ENCODE measurements around the gene FBN2. TPM values are rescaled to one million over a fixed set of nuclear protein-coding genes. Genes with fewer than 3 reads are reported as not detected.
"Not testable (repeated sequence)": the region's sequence is repeated elsewhere in the genome, so short reads cannot be mapped to it uniquely, and the experiment has no call there.

FBN2 gene
- total RNA-seq, 2 donors from 2014 or later = not detected

- DNase-seq (ENCODE audit: low spot score) (no peak), ATAC-seq (no peak)
- Mint-ChIP-seq H3K4me1 (ENCODE audit: low read depth in 2 of 2) (no peaks in the 10 kb centered on the region), H3K9me3 (peaks cover 11% of the 10 kb centered on the region), H3K36me3 (no peaks in the 10 kb centered on the region), H3K4me3 (no peak overlapping the region), H3K27ac (no peak overlapping the region), H3K27me3 (no peaks in the 10 kb centered on the region)
Measured at GRCh38 chr5:128519827-128520226, 18.2 kb downstream of the FBN2 start.

- Mint-ChIP-seq H3K9me3 (peaks cover 8% of the 10 kb centered on the region), H3K4me1 (ENCODE audit: low read depth in 2 of 2) (no peaks in the 10 kb centered on the region)
- no peak for ATAC-seq
Measured at GRCh38 chr5:128516978-128517377, 21.1 kb downstream of the FBN2 start.

GRCh38 chr5:128513806-128514205 is 24.2 kb downstream of the FBN2 start:
- ATAC-seq (no peak), DNase-seq (ENCODE audit: low spot score) (no peak)
- Mint-ChIP-seq H3K4me1 (ENCODE audit: low read depth in 2 of 2) (no peaks in the 10 kb centered on the region), H3K27ac (no peak overlapping the region), H3K27me3 (no peaks in the 10 kb centered on the region), H3K36me3 (no peaks in the 10 kb centered on the region), H3K9me3 (peaks cover 11% of the 10 kb centered on the region), H3K4me3 (no peak overlapping the region)

More at GRCh38 chr5:128516978-128517377, 21.1 kb downstream of the FBN2 start:
- no peak for DNase-seq (ENCODE audit: low spot score)
- Mint-ChIP-seq H3K36me3 (no peaks in the 10 kb centered on the region), H3K27ac (no peak overlapping the region), H3K27me3 (no peaks in the 10 kb centered on the region), H3K4me3 (no peak overlapping the region)

GRCh38 chr5:128512894-128513293 is 25.2 kb downstream of the FBN2 start:
- H3K27ac Mint-ChIP-seq = no peak overlapping the region
- no peaks in the 10 kb centered on the region for H3K36me3 Mint-ChIP-seq
- peaks cover 12% of the 10 kb centered on the region for H3K9me3 Mint-ChIP-seq
- DNase-seq (ENCODE audit: low spot score) = no peak
- no peak overlapping the region for H3K4me3 Mint-ChIP-seq
- no peaks in the 10 kb centered on the region for H3K4me1 Mint-ChIP-seq (ENCODE audit: low read depth in 2 of 2)
- H3K27me3 Mint-ChIP-seq = no peaks in the 10 kb centered on the region
- no peak for ATAC-seq

- Mint-ChIP-seq H3K4me1 (ENCODE audit: low read depth in 2 of 2) (no peaks in the 10 kb centered on the region), H3K27me3 (no peaks in the 10 kb centered on the region), H3K9me3 (peaks cover 18% of the 10 kb centered on the region), H3K4me3 (no peak overlapping the region), H3K27ac (no peak overlapping the region), H3K36me3 (no peaks in the 10 kb centered on the region)
- ATAC-seq = no peak
- DNase-seq (ENCODE audit: low spot score) = no peak
Measured at GRCh38 chr5:128506643-128507042, 31.4 kb downstream of the FBN2 start.

- not testable (repeated sequence) for H3K4me3 Mint-ChIP-seq; H3K27ac Mint-ChIP-seq; ATAC-seq; H3K4me1 Mint-ChIP-seq (ENCODE audit: low read depth in 2 of 2); H3K27me3 Mint-ChIP-seq; DNase-seq (ENCODE audit: low spot score); H3K36me3 Mint-ChIP-seq
- H3K9me3 Mint-ChIP-seq = peaks cover 15% of the 10 kb centered on the region
Measured at GRCh38 chr5:128503727-128504126, 34.3 kb downstream of the FBN2 start.

GRCh38 chr5:128498844-128499455 is 39.1 kb downstream of the FBN2 start:
- Mint-ChIP-seq H3K27me3 (no peaks in the 10 kb centered on the region), H3K36me3 (no peaks in the 10 kb centered on the region), H3K27ac (no peak overlapping the region), H3K9me3 (peaks cover 12% of the 10 kb centered on the region), H3K4me3 (no peak overlapping the region), H3K4me1 (ENCODE audit: low read depth in 2 of 2) (no peaks in the 10 kb centered on the region)
- DNase-seq (ENCODE audit: low spot score) (no peak), ATAC-seq (no peak)

GRCh38 chr5:128494516-128494915 is 43.5 kb downstream of the FBN2 start:
- Mint-ChIP-seq H3K4me1 (ENCODE audit: low read depth in 2 of 2) (no peaks in the 10 kb centered on the region), H3K27me3 (no peaks in the 10 kb centered on the region), H3K36me3 (no peaks in the 10 kb centered on the region), H3K4me3 (no peak overlapping the region), H3K27ac (no peak overlapping the region), H3K9me3 (peaks cover 13% of the 10 kb centered on the region)
- DNase-seq (ENCODE audit: low spot score) = no peak
- no peak for ATAC-seq

GRCh38 chr5:128493657-128494329 is 44.3 kb downstream of the FBN2 start:
- no peaks in the 10 kb centered on the region for H3K27me3 Mint-ChIP-seq
- DNase-seq (ENCODE audit: low spot score) (no peak), ATAC-seq (no peak)
- no peaks in the 10 kb centered on the region for H3K36me3 Mint-ChIP-seq
- H3K4me1 Mint-ChIP-seq (ENCODE audit: low read depth in 2 of 2) = no peaks in the 10 kb centered on the region
- H3K27ac Mint-ChIP-seq = no peak overlapping the region
- H3K9me3 Mint-ChIP-seq = peaks cover 13% of the 10 kb centered on the region
- no peak overlapping the region for H3K4me3 Mint-ChIP-seq

GRCh38 chr5:128491291-128491690 is 46.8 kb downstream of the FBN2 start:
- H3K9me3 Mint-ChIP-seq = peaks cover 13% of the 10 kb centered on the region
- H3K4me1 Mint-ChIP-seq (ENCODE audit: low read depth in 2 of 2) = no peaks in the 10 kb centered on the region
- H3K27me3 Mint-ChIP-seq = no peaks in the 10 kb centered on the region
- no peak overlapping the region for H3K27ac Mint-ChIP-seq
- H3K4me3 Mint-ChIP-seq = no peak overlapping the region
- no peak for ATAC-seq
- no peaks in the 10 kb centered on the region for H3K36me3 Mint-ChIP-seq
- no peak for DNase-seq (ENCODE audit: low spot score)

- DNase-seq (ENCODE audit: low spot score) (no peak), ATAC-seq (no peak)
- Mint-ChIP-seq H3K27me3 (no peaks in the 10 kb centered on the region), H3K4me1 (ENCODE audit: low read depth in 2 of 2) (no peaks in the 10 kb centered on the region), H3K36me3 (no peaks in the 10 kb centered on the region), H3K9me3 (peaks cover 15% of the 10 kb centered on the region), H3K4me3 (no peak overlapping the region), H3K27ac (no peak overlapping the region)
Measured at GRCh38 chr5:128490761-128491160, 47.3 kb downstream of the FBN2 start.

- Mint-ChIP-seq H3K36me3 (no peaks in the 10 kb centered on the region), H3K27me3 (no peaks in the 10 kb centered on the region), H3K27ac (no peak overlapping the region), H3K4me3 (no peak overlapping the region), H3K4me1 (ENCODE audit: low read depth in 2 of 2) (no peaks in the 10 kb centered on the region), H3K9me3 (peaks cover 3% of the 10 kb centered on the region)
- ATAC-seq (no peak), DNase-seq (ENCODE audit: low spot score) (no peak)
Measured at GRCh38 chr5:128487041-128487440, 51.0 kb downstream of the FBN2 start.

- no peak overlapping the region for H3K4me3 Mint-ChIP-seq
- H3K36me3 Mint-ChIP-seq = no peaks in the 10 kb centered on the region
- no peak overlapping the region for H3K27ac Mint-ChIP-seq
- H3K9me3 Mint-ChIP-seq = peaks cover 3% of the 10 kb centered on the region
- no peaks in the 10 kb centered on the region for H3K4me1 Mint-ChIP-seq (ENCODE audit: low read depth in 2 of 2)
- ATAC-seq (no peak), DNase-seq (ENCODE audit: low spot score) (no peak)
- H3K27me3 Mint-ChIP-seq = no peaks in the 10 kb centered on the region
Measured at GRCh38 chr5:128483738-128484137, 54.3 kb downstream of the FBN2 start.

- no peak for ATAC-seq
Measured at GRCh38 chr5:128480906-128481633, 57.0 kb downstream of the FBN2 start.

More at GRCh38 chr5:128480906-128481633, 57.0 kb downstream of the FBN2 start:
- Mint-ChIP-seq H3K4me3 (no peak overlapping the region), H3K36me3 (no peaks in the 10 kb centered on the region), H3K4me1 (ENCODE audit: low read depth in 2 of 2) (no peaks in the 10 kb centered on the region), H3K27ac (no peak overlapping the region), H3K27me3 (no peaks in the 10 kb centered on the region), H3K9me3 (peaks cover 4% of the 10 kb centered on the region)
- no peak for DNase-seq (ENCODE audit: low spot score)
